Measurements from ENCODE around the gene FXYD4.

Gene FXYD4

DNA sequence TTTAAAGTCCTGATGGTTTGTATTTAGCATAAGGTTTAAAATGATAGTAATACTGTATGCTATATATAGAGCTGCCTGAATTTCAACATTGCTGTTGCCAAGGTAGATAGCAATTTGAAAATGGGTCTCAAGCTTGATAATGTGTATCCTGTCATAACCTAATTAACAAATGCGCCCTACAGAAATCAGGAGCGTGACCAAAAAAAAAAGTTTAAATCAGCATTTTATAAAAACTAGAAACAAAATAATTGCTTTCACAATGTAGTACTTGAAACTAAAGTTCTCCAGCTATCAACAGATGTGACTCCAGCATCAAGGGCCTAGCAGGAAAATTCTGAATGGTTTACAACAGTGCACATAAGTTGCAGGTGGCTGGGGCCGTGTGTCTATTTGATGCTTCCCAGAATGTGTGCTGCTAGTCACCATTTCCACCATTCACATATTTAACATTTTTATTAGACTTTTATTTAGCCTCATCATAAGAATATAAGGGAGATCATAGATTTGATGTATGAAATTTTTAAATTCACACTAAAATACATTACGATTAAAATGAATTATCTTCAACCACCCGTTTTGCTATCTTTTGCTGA is 14.1 kb downstream of the FXYD4 start:
- no peak for DNase-seq (ENCODE audit: low read depth)
- TF ChIP-seq, protein P1, sequence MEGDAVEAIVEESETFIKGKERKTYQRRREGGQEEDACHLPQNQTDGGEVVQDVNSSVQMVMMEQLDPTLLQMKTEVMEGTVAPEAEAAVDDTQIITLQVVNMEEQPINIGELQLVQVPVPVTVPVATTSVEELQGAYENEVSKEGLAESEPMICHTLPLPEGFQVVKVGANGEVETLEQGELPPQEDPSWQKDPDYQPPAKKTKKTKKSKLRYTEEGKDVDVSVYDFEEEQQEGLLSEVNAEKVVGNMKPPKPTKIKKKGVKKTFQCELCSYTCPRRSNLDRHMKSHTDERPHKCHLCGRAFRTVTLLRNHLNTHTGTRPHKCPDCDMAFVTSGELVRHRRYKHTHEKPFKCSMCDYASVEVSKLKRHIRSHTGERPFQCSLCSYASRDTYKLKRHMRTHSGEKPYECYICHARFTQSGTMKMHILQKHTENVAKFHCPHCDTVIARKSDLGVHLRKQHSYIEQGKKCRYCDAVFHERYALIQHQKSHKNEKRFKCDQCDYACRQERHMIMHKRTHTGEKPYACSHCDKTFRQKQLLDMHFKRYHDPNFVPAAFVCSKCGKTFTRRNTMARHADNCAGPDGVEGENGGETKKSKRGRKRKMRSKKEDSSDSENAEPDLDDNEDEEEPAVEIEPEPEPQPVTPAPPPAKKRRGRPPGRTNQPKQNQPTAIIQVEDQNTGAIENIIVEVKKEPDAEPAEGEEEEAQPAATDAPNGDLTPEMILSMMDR (conservative IDR thresholded peaks at IDR 0.05; ENCODE audit: low read depth, low read length): no peak
- H3K4me3 ChIP-seq (ENCODE audit: low read length): no peak overlapping the region

DNA sequence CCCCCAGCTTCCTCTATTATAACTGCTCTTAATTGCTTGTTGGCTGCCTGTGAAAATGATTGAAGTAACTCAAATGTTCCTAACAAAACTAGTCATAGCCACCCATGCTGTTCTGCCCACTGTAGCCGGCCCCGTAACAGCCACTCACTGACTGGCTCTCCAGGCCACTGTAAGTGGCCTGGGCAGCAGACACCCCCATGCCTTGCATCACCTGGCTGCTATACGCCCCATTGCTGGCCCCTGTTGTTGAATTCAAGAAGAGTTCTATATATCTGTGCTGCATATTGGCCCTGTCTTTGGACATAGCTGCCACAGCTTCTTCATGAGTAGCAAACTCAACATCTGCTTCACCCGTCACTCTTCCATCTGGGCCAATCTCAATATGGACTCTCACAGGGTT is 15.1 kb downstream of the FXYD4 start:
- TF ChIP-seq, protein P1 (conservative IDR thresholded peaks at IDR 0.05; ENCODE audit: low read depth, low read length): no peak
- H3K4me3 ChIP-seq (ENCODE audit: low read length): no peak overlapping the region
- no peak for DNase-seq (ENCODE audit: low read depth)

DNA sequence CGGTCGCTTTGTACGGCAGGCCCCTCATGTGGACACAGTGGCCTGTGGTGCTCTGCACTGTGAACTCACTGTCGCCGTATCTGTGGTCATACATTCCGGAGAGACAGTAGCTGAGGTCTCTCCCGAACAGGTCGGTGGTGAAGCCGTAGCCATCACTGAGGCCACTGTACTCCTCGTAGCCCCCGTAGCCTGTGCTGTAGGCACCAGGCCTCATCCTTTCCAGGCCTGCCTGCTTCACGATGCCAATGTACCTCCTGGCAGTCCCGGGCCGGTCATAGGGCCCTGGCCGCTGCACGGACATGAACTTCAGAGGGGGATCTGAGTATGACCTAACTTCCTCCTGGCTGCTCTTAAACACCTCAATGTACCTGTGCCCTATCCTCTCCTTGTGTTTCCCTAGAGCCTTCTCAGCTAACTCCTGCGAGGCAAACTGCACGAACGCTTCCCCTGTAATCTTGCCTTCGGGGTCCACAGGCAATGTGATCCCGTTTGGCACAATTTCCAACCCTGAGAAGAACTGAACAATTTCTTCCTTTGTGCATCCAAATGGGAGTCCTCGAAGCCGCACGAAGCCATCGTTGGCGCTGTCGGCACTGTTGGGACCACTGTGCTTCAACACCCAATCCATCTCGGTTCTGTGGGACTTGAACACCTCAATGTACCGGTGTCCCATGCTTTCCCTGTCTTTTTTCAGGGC is 15.7 kb downstream of the FXYD4 start:
- no peak overlapping the region for H3K4me3 ChIP-seq (ENCODE audit: low read length)
- TF ChIP-seq, protein P1 (conservative IDR thresholded peaks at IDR 0.05; ENCODE audit: low read depth, low read length): no peak
- no peak for DNase-seq (ENCODE audit: low read depth)

DNA sequence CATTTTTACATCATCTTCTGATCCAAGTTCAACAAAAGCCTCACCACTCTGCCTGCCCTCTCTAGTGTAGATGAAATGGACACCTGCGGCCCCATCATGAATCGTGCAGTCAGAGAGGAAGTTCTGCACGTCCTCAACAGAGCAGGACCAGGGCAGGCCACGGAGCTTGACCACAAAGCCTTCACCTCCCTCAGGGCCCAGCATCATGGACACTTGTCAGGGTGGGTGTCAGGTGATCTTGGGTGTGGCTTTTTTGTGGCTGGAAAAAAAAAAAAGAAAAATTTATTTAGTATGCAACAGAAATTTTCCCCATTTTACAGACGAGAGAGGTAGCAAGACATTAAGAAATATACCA is 16.2 kb downstream of the FXYD4 start:
- H3K4me3 ChIP-seq (ENCODE audit: low read length): no peak overlapping the region
- no peak for DNase-seq (ENCODE audit: low read depth)
- TF ChIP-seq, protein P1 (conservative IDR thresholded peaks at IDR 0.05; ENCODE audit: low read depth, low read length): no peak

DNA sequence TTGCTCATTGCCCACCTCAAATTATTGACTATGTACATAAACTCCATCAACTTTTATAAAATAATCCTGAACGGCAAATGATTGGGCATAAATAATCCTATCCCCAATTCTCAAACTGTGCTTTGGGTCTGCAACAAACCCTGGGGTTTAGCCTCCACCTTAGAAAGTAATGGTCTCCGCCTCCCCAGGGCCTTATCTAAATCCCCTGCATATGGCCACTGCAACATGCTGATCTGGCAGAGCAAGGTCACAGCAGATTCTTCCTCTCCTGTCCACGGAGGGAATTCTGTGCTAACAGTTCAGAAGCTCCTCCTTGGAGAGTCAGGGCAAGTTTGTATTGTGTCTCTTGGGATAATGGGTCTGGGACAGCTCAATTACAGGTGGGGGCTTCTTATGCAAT is 18.4 kb downstream of the FXYD4 start:
- no peak for DNase-seq (ENCODE audit: low read depth)
- no peak overlapping the region for H3K4me3 ChIP-seq (ENCODE audit: low read length)
- TF ChIP-seq, protein P1 (conservative IDR thresholded peaks at IDR 0.05; ENCODE audit: low read depth, low read length): no peak

DNA sequence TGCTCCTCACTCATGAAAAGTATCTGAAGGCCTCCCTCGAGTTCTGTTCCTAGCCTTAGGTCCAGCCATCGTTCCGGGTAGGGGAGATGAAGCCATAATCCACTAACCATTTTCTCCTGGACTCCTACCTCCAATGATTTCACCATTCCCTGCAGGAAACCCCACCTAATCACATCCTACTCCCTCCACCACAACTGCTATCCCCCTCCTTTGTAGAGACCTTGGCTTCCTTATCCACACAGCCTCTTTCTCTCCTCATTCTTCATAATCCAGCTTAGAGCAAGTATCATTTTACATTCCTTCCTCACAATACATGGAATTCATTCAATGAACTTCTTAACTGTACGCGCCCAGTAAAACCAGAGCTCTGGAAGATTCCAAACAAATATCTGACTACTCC is 18.9 kb downstream of the FXYD4 start:
- TF ChIP-seq, protein P1 (conservative IDR thresholded peaks at IDR 0.05; ENCODE audit: low read depth, low read length): no peak
- no peak for DNase-seq (ENCODE audit: low read depth)
- H3K4me3 ChIP-seq (ENCODE audit: low read length): no peak overlapping the region

DNA sequence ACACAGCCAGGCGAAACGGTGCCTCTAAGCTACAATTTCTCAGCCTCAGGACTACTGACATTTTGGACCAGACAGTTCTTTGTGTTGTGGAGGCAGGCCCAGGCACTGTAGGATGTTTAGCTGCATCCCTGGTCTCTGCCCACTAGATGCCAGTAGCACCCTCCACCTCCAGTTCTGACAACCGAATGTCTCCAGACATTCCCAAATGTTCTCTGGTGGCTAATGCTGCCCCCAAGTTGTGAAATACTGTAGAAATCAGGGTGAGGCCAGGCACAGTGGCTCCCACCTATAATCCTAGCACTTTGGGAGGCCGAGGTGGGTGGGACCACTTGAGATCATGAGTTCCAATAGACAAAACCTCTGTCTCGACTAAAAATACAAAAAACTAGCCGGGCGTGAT is 19.3 kb downstream of the FXYD4 start:
- no peak overlapping the region for H3K4me3 ChIP-seq (ENCODE audit: low read length)
- DNase-seq (ENCODE audit: low read depth): no peak
- TF ChIP-seq, protein P1 (conservative IDR thresholded peaks at IDR 0.05; ENCODE audit: low read depth, low read length): peak; percentile 81

Measured in retinal pigment epithelial cell (primary cell).